Testis (tissue), 2 donors: ENCODE results near the gene TUBG2.

Experiments
- CTCF ChIP-seq, 3 experiments: fragments of 450-650 bp in 2 of 3; fragments of 200-600 bp in 1 of 3; sonication (generic) in 1 of 3; IDR thresholded peaks; one replicate each; pipeline ENCODE4 v1.5.1; 2016 to 2019; ENCODE audit warnings: antibody characterized with exemption in 3 of 3, mild to moderate bottlenecking in 2 of 3, moderate library complexity in 1 of 3
- POLR2A ChIP-seq: fragments of 450-650 bp; IDR thresholded peaks from one replicate; pipeline ENCODE4 v1.6.1; 2017; ENCODE audit warnings: antibody characterized with exemption, mild to moderate bottlenecking, moderate library complexity

GRCh38 chr17:42670789-42671657, 11.9 kb downstream of the TUBG2 start:
- TF ChIP-seq CTCF (IDR thresholded peaks at IDR 0.05) (no peak), POLR2A (no peak)
